Bladder microvascular endothelial cell (primary cell): ENCODE results near the gene MEI4. TPM values are rescaled to one million over a fixed set of nuclear protein-coding genes. Genes with fewer than 3 reads are reported as not detected.

Source experiments
- total RNA-seq: library from RNA; depleted of rRNA; stranded (reverse); fragments of >200 nt; gene quantifications from 2 replicates; pipeline ENCODE4 v1.2.3, GENCODE V29; 2014

MEI4 gene, protein sequence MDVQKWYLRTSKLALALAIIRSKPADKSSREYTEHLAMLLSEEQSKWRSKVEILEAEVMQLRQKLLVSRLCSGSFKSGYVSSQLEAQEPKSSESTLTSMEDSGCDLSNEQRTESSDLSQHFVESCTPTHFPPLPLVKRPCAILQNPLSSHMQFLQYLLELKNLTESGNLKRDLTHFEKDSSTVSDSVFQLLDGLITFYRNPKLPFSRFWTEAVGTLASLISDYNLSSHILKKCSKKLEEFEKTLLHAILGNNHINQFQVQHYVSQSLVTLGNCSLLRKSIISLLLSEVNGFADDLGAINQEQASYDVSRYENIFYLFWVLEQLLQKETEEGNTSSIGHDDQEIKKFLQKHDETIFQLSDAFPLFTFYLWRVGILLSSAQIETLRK
- under 0.01 TPM in 1 of 2 replicates, not detected in the other for total RNA-seq

DNA sequence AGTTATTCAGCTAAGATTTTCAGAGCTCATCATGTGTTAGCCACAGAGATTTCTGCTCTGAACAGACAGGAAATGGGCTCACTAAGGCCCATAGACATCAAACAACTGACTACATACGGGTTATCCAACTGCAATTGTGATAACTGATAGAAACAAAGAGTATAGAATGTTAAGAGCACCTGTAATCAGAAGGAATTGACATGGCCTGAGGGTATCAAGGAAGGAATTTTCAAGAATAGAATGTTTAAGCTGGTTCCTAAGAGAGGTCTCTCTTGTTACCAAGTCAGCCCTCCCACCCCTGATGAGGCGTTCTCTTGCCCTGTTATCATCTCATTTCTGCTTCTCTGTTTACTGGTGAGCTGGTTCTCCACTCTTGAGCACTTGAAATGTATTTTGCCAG, at the start of gene MEI4:
MEI4 (plus strand) TSS at position 301 of the 400 bp plus-strand sequence. CDS start 37,633 bp downstream, outside the sequence.

Other genes with a start within 250 kb of the MEI4 start
- gene HTR1B, start 189.5 kb upstream of the MEI4 start, total RNA-seq = 5.7 and 6.9 TPM in 2 replicates